ENCODE data around the gene C3orf20. TPM values are rescaled to one million over a fixed set of nuclear protein-coding genes. Genes with fewer than 3 reads are reported as not detected.

C3orf20 gene
- total and polyA plus RNA-seq, 9 of the 15 experiments (the other 6 are each of a cell fraction or from before 2014, with no cell fraction given) = 0.04 TPM; not detected in 8

DNA sequence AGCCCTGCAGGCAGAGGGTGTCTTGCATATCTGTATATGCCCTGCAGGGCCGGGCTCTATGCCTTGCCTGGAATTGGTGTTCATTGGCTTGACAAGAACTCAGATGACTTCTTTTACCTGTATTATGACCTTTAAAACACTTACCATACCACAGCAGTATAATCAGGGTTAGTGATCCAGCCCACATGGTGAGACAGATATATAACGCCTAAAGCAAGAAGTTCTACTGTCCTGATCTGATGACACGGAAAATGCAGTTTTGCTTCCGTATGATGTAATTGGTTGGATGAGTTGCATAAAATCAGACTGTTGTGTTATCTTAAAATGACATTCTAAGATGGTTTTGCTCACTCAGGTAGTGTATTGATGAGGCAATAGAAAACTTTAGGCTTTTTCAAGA, 14.0 kb upstream of the C3orf20 start (continued):
- TF ChIP-seq, protein P1, sequence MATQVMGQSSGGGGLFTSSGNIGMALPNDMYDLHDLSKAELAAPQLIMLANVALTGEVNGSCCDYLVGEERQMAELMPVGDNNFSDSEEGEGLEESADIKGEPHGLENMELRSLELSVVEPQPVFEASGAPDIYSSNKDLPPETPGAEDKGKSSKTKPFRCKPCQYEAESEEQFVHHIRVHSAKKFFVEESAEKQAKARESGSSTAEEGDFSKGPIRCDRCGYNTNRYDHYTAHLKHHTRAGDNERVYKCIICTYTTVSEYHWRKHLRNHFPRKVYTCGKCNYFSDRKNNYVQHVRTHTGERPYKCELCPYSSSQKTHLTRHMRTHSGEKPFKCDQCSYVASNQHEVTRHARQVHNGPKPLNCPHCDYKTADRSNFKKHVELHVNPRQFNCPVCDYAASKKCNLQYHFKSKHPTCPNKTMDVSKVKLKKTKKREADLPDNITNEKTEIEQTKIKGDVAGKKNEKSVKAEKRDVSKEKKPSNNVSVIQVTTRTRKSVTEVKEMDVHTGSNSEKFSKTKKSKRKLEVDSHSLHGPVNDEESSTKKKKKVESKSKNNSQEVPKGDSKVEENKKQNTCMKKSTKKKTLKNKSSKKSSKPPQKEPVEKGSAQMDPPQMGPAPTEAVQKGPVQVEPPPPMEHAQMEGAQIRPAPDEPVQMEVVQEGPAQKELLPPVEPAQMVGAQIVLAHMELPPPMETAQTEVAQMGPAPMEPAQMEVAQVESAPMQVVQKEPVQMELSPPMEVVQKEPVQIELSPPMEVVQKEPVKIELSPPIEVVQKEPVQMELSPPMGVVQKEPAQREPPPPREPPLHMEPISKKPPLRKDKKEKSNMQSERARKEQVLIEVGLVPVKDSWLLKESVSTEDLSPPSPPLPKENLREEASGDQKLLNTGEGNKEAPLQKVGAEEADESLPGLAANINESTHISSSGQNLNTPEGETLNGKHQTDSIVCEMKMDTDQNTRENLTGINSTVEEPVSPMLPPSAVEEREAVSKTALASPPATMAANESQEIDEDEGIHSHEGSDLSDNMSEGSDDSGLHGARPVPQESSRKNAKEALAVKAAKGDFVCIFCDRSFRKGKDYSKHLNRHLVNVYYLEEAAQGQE (IDR thresholded peaks at IDR 0.05; ENCODE audit: borderline replicate concordance) = no peak
- TF ChIP-seq, protein P1 (CRISPR knock-in tag; IDR thresholded peaks at IDR 0.05; ENCODE audit: low read depth) = no peak
- peak; percentile 56; the same call in 1 of the 2 replicates for TF ChIP-seq ZNF316 (IDR thresholded peaks at IDR 0.05)
- TF ChIP-seq, protein P2, sequence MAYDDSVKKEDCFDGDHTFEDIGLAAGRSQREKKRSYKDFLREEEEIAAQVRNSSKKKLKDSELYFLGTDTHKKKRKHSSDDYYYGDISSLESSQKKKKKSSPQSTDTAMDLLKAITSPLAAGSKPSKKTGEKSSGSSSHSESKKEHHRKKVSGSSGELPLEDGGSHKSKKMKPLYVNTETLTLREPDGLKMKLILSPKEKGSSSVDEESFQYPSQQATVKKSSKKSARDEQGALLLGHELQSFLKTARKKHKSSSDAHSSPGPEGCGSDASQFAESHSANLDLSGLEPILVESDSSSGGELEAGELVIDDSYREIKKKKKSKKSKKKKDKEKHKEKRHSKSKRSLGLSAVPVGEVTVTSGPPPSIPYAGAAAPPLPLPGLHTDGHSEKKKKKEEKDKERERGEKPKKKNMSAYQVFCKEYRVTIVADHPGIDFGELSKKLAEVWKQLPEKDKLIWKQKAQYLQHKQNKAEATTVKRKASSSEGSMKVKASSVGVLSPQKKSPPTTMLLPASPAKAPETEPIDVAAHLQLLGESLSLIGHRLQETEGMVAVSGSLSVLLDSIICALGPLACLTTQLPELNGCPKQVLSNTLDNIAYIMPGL (CRISPR knock-in tag; IDR thresholded peaks at IDR 0.05) = no peak
- TF ChIP-seq CBX2 (IDR thresholded peaks at IDR 0.05; ENCODE audit: insufficient read depth, low read length, poor library complexity, severe bottlenecking) = no peak
- TF ChIP-seq EZH2 (IDR thresholded peaks at IDR 0.05; ENCODE audit: borderline replicate concordance, low read depth, low read length) = no peak
- no peak for TF ChIP-seq CREB1 (IDR thresholded peaks at IDR 0.05)
- no peak for TF ChIP-seq CREB1 (CRISPR knock-in tag; IDR thresholded peaks at IDR 0.05)
- no peak for TF ChIP-seq THAP12 (CRISPR knock-in tag; IDR thresholded peaks at IDR 0.05)
- 0 out of 2 replicates have a peak, but pooled peaks have one; percentile 38 for TF ChIP-seq ZEB2 (IDR thresholded peaks at IDR 0.05)
- TF ChIP-seq ZBTB1 (CRISPR knock-in tag; IDR thresholded peaks at IDR 0.05; ENCODE audit: borderline replicate concordance, low read depth) = no peak
- no peak for TF ChIP-seq SMARCB1 (IDR thresholded peaks at IDR 0.05; ENCODE audit: insufficient read length, low read depth)
- TF ChIP-seq JUN (IDR thresholded peaks at IDR 0.05; ENCODE audit: borderline replicate concordance, low read depth, low read length) = no peak
- TF ChIP-seq JUN (CRISPR knock-in tag; IDR thresholded peaks at IDR 0.05; ENCODE audit: borderline replicate concordance) = no peak
- no peak for TF ChIP-seq ZNF717 (CRISPR knock-in tag; IDR thresholded peaks at IDR 0.05)
- TF ChIP-seq BRF1 (IDR thresholded peaks at IDR 0.05; ENCODE audit: borderline replicate concordance, extremely low read depth, insufficient read length) = no peak
- TF ChIP-seq MED1 (CRISPR knock-in tag; IDR thresholded peaks at IDR 0.05; ENCODE audit: borderline replicate concordance) = no peak
- TF ChIP-seq ZFX (CRISPR knock-in tag; IDR thresholded peaks at IDR 0.05) = no peak
- TF ChIP-seq ZNF184 (CRISPR knock-in tag; IDR thresholded peaks at IDR 0.05) = no peak
